Lower lobe of right lung (tissue), 2 donors: Measurements from ENCODE around the gene ZNF689. TPM values are rescaled to one million over a fixed set of nuclear protein-coding genes. Genes with fewer than 3 reads are reported as not detected.

Experiments
- ATAC-seq, 2 donors: fragments of 200-7000 bp; cut with Tn5 transposase; one replicate each; pipeline ENCODE4 v1.9.1; 2020 to 2022; ENCODE audit warnings: mild to moderate bottlenecking in 2 of 2, moderate library complexity in 2 of 2
- DNase-seq: peaks from one replicate; pipeline ENCODE4 v3.0.0-alpha.2; 2020
- H3K27ac ChIP-seq: fragments of 200-600 bp; one replicate; pipeline ENCODE4 v1.8.0; 2022
- H3K27me3 ChIP-seq: fragments of 200-600 bp; one replicate; pipeline ENCODE4 v1.8.0; 2022; ENCODE audit warnings: low read depth
- H3K36me3 ChIP-seq: fragments of 200-600 bp; one replicate; pipeline ENCODE4 v1.8.0; 2022; ENCODE audit warnings: mild to moderate bottlenecking
- H3K4me1 ChIP-seq: fragments of 200-600 bp; one replicate; pipeline ENCODE4 v1.8.0; 2022
- H3K4me3 ChIP-seq: fragments of 200-600 bp; one replicate; pipeline ENCODE4 v1.8.0; 2022; ENCODE audit warnings: mild to moderate bottlenecking
- H3K9me3 ChIP-seq: fragments of 200-600 bp; one replicate; pipeline ENCODE4 v1.8.0; 2022
- CTCF ChIP-seq: fragments of 200-600 bp; IDR thresholded peaks from one replicate; pipeline ENCODE4 v1.8.0; 2022; ENCODE audit warnings: antibody characterized with exemption, mild to moderate bottlenecking
- intact Hi-C: fragments of 100-400 bp; cut with DNase I; formaldehyde crosslinking; loops from one replicate; pipeline ENCODE4 v1.11.0; 2022
- total RNA-seq: library from RNA; stranded (reverse); fragmentation: NEBNext Ultra II Directional; extraction: Animal tissue kit (Norgen Biotek cat#: 25700); gene quantifications from one replicate; pipeline ENCODE4 v1.2.1, GENCODE V29; 2021
- donor health status: DM: no; HTN: yes; CAD: no; lungs with severe emphysema.

Gene ZNF689
- total RNA-seq, 1 donor from 2014 or later = 7.7 TPM

GRCh38 chr16:30552956-30553355 lies 57.2 kb downstream of the ZNF689 start:
- intact Hi-C loops = no loop called here
- peaks cover 36% of the 10 kb centered on the region for H3K36me3 ChIP-seq
- no peak for DNase-seq
- no peak overlapping the region for H3K27ac ChIP-seq
- H3K27me3 ChIP-seq = no peaks in the 10 kb centered on the region
- H3K9me3 ChIP-seq = no peaks in the 10 kb centered on the region
- no peak overlapping the region for H3K4me3 ChIP-seq
- no peak for TF ChIP-seq CTCF
- no peak for ATAC-seq
- peaks cover 38% of the 10 kb centered on the region for H3K4me1 ChIP-seq

Other genes with a start within 250 kb of the ZNF689 start
- 36.9 TPM for gene TBC1D10B, start 239.9 kb downstream of the ZNF689 start, total RNA-seq
- not detected for gene MYL11, start 235.6 kb downstream of the ZNF689 start, total RNA-seq
- gene SEPTIN1, start 227.8 kb downstream of the ZNF689 start, total RNA-seq = 6.0 TPM
- gene ZNF48, start 215.0 kb downstream of the ZNF689 start, total RNA-seq = 6.2 TPM
- 3.8 TPM for gene ZNF771, start 202.8 kb downstream of the ZNF689 start, total RNA-seq
- 19.1 TPM for gene DCTPP1, start 180.4 kb downstream of the ZNF689 start, total RNA-seq
- gene SEPHS2, start 164.5 kb downstream of the ZNF689 start, total RNA-seq = 54.6 TPM
- gene ITGAL, start 137.6 kb downstream of the ZNF689 start, total RNA-seq = 127 TPM
- gene ZNF768, start 83.8 kb downstream of the ZNF689 start, total RNA-seq = 24.9 TPM
- 9.3 TPM for gene ZNF747, start 75.5 kb downstream of the ZNF689 start, total RNA-seq
- 8.4 TPM for gene ZNF764, start 52.0 kb downstream of the ZNF689 start, total RNA-seq
- 13.5 TPM for gene ZNF688, start 38.7 kb downstream of the ZNF689 start, total RNA-seq
- gene ZNF785, start 24.7 kb downstream of the ZNF689 start, total RNA-seq = 16.2 TPM
- gene PRR14, start 40.6 kb upstream of the ZNF689 start, total RNA-seq = 46.3 TPM
- 68.6 TPM for gene FBRS, start 48.0 kb upstream of the ZNF689 start, total RNA-seq
- gene SRCAP, start 88.8 kb upstream of the ZNF689 start, total RNA-seq = 73.8 TPM
- gene PHKG2, start 138.0 kb upstream of the ZNF689 start, total RNA-seq = 25.5 TPM
- gene CFAP119, start 151.7 kb upstream of the ZNF689 start, total RNA-seq = 11.1 TPM
- gene RNF40, start 151.9 kb upstream of the ZNF689 start, total RNA-seq = 95.9 TPM
- gene ZNF629, start 176.8 kb upstream of the ZNF689 start, total RNA-seq = 11.9 TPM